CD4-positive, alpha-beta T cell treated with Interferon gamma for 1 hour (primary cell): ENCODE data around the gene LCNL1.
A peak's percentile ranks its signal among the peaks of the same experiment; 100 is the strongest.

Experiments used
- DNase-seq: peaks from one replicate; pipeline ENCODE4 v3.0.0-alpha.2; 2020

The LCNL1 gene

GRCh38 chr9:136982232-136983051, at the start of gene LCNL1:
LCNL1 (plus strand) TSS chr9:136982993; CDS start chr9:136983587, 594 bp downstream.
- DNase-seq: no peak

DNA sequence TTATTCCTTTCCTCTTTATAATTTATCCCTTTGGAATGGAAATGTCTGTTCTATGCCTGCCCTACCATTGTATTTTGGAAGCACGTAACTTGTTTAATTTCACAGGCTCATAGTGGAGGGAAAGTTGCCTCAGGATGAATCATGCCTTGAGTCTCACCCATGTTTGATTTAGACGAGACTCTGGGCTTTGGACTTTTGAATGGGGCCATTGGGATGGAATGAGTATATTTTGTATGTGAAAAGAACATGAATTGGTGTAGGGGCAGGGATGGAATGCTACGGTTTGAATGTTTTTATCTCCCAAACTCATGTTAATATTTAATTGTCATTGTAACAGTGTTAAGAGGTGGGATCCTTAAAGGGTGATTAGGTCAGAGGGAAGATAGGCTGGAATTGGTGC, 48.5 kb upstream of the LCNL1 start:
- DNase-seq: no peak

GRCh38 chr9:136935651-136936050, 47.1 kb upstream of the LCNL1 start:
- DNase-seq: no peak

DNA sequence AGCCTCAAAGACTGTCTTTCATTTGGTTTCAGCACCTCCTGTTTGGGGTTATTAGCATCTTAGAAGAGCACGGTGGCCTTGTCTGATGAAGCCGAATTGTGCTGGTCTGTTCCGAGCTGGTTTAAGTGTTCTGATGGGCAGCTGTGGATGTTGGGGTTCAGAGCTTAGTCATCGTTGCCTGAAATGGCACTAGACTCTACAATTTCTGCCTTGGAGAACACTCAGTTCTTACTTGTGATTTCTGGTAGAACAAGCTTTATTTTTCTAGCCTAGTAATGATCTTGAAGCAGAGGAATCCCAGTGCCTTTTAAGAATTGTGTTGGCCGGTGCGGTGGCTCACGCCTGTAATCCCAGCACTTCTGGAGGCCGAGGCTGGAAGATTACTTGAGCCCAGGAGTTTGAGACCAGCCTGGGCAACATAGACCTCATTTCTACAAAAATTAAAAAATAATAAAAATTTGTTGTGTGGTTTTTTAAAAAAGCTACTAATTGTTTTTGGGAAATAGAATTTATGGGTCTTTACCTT, 46.1 kb upstream of the LCNL1 start:
- no peak for DNase-seq

- no peak for DNase-seq
Measured at GRCh38 chr9:136937186-136938001, 45.4 kb upstream of the LCNL1 start.

- no peak for DNase-seq
Measured at GRCh38 chr9:136939431-136939995, 43.3 kb upstream of the LCNL1 start.

DNA sequence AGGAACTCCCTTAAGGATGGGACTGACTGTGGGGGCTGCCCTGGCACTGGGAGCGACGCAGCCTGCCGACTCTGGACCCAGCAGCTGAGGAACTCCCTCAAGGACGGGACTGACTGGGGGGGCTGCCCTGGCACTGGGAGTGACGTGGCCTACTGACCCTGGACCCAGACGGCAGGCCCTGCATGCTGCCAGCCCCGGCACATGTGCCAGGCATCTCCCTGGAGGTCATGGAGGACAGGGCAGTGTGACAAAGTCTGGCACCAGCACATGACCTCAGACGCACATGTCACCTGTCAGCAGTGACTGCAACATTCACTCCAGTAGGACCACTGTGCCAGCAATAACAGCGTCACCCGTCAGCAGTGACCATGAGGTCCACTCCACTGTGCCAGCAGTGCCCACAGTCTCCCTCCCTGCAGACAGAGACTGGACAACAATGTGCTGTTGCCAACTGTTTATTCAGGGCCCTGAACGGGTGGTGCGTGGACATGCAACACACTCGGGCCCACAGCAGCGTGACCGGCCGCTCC, 42.7 kb upstream of the LCNL1 start:
- DNase-seq: no peak

- DNase-seq: no peak
Measured at GRCh38 chr9:136940526-136941230, 42.1 kb upstream of the LCNL1 start.

- no peak for DNase-seq
Measured at GRCh38 chr9:136941231-136942111, 41.3 kb upstream of the LCNL1 start.

- DNase-seq: no peak
Measured at GRCh38 chr9:136942112-136942880, 40.5 kb upstream of the LCNL1 start.

DNA sequence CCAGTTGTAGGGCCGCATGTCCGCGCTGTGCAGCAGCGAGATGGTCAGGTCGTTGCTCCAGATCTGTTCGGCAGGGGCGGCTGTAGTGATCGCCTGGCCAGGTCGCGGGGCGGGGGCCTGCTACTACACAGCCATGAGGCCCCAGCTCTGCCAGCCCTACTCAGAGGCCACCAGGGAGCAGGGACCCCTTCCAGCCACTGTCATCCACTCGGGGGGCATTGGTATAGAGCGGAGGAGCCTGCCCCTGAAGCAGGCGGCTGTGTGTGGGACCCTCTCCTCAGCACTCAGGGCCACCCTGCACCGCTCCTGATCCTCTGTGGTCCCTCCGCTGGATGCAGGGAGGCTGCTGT, 39.9 kb upstream of the LCNL1 start:
- DNase-seq: no peak

DNA sequence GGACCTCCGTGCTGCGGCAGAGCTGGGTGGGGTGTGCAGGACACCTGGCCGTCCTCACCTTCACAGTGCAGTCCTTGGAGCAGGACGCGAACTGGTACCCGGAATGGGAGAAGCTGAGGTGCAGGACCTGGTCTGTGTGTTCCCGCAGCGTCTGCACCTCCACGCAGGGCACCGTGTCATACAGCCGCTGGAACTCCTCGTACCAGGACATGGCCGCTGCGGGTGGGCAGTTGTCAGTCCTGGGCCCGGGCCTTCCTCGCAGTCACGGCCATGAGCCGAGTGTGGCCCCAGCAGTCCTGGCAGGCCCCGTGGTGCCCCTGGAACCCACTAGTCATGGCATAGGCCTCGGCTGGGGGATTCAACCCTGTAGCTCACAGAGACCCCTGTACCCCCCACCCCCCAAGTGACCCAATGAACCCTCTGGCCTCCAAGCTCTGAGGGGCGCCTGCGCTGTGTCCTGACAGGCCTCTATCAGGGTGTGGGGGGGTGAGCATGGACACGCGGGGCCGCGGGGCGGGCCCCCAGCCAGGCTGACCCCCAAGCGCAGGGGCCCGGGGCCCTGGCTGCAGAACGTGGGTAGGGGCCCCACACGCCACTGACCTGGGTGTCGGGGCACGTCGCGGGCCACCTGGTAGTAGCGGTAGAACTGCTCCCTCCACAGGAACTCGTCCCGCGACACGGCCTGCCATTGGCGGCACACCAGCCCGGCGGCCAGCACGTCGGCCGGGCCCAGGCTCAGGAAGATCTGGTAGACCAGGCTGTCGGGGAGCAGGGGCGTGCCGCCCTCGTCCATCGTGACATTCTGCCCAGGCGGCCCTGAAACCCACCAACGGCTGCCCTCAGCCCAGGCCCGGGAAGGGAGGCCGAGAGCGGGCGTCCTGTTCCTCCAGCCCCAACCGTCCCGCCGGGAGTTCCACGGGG, 39.2 kb upstream of the LCNL1 start:
- DNase-seq: peak; percentile 8

DNA sequence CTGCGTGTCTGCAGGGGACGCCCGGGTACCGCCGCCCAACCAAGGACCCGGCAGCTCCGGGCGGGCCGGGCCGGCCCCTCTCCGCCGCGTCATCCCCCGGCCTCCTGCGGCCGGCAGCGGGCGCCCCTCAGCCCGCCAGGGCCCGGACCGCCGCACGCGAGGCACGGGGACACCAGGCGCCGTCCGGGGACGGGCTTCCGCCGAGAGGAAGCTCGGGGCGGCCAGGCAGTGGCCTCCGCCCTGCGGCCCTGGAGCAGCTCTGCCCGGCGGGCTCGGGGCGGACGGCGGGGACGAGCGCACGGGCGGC, 38.6 kb upstream of the LCNL1 start:
- no peak for DNase-seq

DNA sequence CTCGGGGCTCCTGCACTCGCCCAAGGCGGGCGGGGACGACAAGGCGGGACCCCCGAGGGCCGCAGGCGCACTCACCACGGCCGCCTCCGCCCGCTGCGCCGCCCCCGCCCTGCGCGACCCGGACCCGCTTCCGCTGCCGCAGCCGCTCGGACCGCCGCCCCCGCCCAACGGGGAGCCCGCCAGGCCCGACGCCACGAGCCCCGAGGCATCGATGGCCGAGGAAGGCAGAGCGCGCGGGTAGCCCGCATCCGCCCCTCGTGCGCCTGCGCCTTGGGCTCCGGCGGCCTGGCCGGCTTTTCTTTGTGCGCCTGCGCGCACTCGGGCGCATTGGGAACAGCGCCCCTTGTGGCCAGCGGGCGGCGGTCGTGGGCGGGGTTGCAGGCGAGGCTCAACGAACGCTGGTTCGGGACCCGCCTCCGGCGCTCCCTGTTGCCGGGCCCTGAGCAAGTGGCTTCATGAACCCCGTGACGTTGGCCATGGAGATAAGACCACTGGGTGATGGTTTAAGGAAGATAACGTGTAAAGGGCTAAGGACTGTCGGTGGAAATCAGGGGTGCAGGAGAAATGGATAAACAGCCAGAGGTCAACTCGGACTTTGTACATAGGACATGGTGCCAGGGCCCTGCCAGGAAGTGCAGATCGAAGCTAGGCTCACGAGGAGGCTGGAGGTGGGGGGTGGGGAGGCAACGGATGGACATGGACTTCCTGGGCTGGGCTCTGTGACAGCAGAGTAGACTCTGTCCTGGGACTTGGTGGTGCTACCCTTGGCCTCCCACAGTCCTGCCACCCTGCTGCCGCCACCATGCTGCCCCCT, 38.1 kb upstream of the LCNL1 start, which contains the start of the genes C8G and FBXW5:
Gene C8G (plus strand): TSS at position 725 of the 814 bp plus-strand sequence. CDS start 78 bp downstream, at position 803.
Gene FBXW5 (minus strand): TSS at position 220 of the 814 bp plus-strand sequence. CDS start 655 bp downstream, outside the sequence.
- DNase-seq: peak; percentile 94

DNA sequence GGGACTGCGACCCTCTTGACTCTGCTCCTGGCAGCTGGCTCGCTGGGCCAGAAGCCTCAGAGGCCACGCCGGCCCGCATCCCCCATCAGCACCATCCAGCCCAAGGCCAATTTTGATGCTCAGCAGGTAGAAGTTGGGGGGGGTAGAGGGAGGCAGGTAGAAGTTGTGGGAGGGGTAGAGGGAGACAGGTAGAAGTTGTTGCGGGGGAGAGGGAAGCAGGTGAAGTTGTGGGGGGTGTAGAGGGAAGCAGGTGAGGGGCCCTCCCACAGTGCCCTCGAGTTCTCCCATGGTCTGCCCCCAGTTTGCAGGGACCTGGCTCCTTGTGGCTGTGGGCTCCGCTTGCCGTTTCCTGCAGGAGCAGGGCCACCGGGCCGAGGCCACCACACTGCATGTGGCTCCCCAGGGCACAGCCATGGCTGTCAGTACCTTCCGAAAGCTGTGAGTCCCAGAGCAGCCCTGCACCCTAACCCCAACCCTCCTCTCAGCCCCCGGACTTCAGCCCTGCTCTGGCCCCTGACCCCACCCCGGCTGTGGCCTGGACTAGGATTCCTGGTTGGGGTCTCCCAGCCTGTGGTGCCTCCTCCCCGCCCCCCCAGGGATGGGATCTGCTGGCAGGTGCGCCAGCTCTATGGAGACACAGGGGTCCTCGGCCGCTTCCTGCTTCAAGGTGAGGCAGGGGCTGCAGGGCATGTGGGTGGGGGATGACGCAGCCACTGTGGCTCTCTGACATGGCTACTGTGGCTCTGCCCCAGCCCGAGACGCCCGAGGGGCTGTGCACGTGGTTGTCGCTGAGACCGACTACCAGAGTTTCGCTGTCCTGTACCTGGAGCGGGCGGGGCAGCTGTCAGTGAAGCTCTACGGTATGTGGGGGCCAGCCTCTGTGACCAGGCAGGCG, 37.2 kb upstream of the LCNL1 start:
- DNase-seq: no peak

- no peak for DNase-seq
Measured at GRCh38 chr9:136946228-136947027, 36.4 kb upstream of the LCNL1 start.
